ENCODE results near the gene HINFP.
A peak's percentile ranks its signal among the peaks of the same experiment; 100 is the strongest.
"Not testable (repeated sequence)": the region's sequence is repeated elsewhere in the genome, so short reads cannot be mapped to it uniquely, and the experiment has no call there.

The HINFP gene

DNA sequence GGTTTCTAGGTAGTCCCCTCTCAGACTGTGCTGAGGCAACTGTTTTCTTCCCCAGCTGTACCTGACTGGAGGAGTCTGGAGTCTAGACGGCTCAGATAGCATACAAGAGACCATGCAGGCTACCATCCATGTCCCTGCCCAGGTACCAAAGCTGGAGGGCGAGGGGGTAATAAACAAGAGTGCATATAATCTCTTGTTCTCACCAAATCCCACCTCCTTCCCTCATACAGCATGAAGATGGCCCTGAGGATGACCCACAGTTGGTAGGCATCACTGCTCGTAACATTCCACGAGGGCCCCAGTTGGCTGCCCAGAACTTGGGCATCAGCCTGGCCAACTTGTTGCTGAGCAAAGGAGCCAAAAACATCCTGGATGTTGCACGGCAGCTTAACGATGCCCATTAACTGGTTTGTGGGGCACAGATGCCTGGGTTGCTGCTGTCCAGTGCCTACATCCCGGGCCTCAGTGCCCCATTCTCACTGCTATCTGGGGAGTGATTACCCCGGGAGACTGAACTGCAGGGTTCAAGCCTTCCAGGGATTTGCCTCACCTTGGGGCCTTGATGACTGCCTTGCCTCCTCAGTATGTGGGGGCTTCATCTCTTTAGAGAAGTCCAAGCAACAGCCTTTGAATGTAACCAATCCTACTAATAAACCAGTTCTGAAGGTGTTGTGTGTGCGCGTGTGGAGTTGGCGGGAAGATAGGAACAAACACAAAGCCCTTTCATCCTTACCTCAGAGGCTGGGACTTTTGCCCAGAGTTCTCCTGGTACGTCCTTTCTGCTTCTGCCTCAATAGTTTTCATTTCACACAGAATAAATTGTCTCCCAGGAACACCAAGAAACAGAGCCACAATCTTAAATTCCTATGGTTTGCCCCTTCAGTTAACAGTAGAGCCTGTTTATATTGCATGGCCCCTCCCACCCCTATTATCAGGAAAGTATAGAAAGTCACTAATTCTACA, 28.2 kb upstream of the HINFP start:
- CTCF ChIA-PET: interaction anchor here (0.6 to 1.6 kb wide), 5 partner anchors 9 to 245 kb away, joined by 3 to 6 read pairs (median 3); partner anchors contain the start of genes C2CD2L and VPS11
- Mint-ChIP-seq H3K9me3 (no peaks in the 10 kb centered on the region), H3K27ac (peak overlapping the region; percentile 88), H3K27me3 (peaks cover 9% of the 10 kb centered on the region), H3K4me3 (peak overlapping the region; percentile 97), H3K36me3 (peaks cover 60% of the 10 kb centered on the region), H3K4me1 (peaks cover 73% of the 10 kb centered on the region)
- no peak for DNase-seq

GRCh38 chr11:119093942-119094815, 27.2 kb upstream of the HINFP start:
- peak; percentile 56 for DNase-seq
- H3K4me1 Mint-ChIP-seq: peaks cover 73% of the 10 kb centered on the region
- CTCF ChIA-PET: interaction anchor here (1.1 to 1.7 kb wide), 3 partner anchors 12 to 227 kb away, joined by 4 to 6 read pairs (median 4); partner anchors contain the start of genes C2CD2L and VPS11
- H3K27ac Mint-ChIP-seq: peak overlapping the region; percentile 90
- H3K4me3 Mint-ChIP-seq: peak overlapping the region; percentile 97
- H3K9me3 Mint-ChIP-seq: no peaks in the 10 kb centered on the region
- H3K36me3 Mint-ChIP-seq: peaks cover 69% of the 10 kb centered on the region
- peaks cover 9% of the 10 kb centered on the region for H3K27me3 Mint-ChIP-seq

DNA sequence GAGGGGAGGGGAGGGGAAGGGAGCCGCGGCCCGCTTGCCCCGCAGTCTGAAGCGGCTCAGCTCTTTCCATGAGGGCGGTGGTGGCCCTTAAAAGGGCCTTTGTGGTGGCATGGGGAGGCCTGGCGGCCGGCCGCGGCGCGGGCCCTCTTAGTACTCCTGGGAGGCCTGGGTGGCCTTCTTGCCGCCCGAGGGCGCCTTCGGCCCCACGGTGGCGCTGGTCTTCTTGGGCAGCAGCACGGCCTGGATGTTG, 26.6 kb upstream of the HINFP start:
- Mint-ChIP-seq H3K36me3 (peaks cover 70% of the 10 kb centered on the region), H3K27ac (peak overlapping the region; percentile 90), H3K27me3 (peaks cover 9% of the 10 kb centered on the region), H3K9me3 (no peaks in the 10 kb centered on the region), H3K4me1 (peaks cover 70% of the 10 kb centered on the region), H3K4me3 (peak overlapping the region; percentile 97)
- no peak for DNase-seq
- CTCF ChIA-PET: interaction anchor here (0.6 to 1.7 kb wide), 5 partner anchors 12 to 227 kb away, joined by 3 to 6 read pairs (median 4); partner anchors contain the start of genes C2CD2L and VPS11

- Mint-ChIP-seq H3K9me3 (no peaks in the 10 kb centered on the region), H3K4me1 (peaks cover 70% of the 10 kb centered on the region)
- peak; percentile 99 for DNase-seq
Observed at GRCh38 chr11:119095066-119095880, 26.1 kb upstream of the HINFP start.

DNA sequence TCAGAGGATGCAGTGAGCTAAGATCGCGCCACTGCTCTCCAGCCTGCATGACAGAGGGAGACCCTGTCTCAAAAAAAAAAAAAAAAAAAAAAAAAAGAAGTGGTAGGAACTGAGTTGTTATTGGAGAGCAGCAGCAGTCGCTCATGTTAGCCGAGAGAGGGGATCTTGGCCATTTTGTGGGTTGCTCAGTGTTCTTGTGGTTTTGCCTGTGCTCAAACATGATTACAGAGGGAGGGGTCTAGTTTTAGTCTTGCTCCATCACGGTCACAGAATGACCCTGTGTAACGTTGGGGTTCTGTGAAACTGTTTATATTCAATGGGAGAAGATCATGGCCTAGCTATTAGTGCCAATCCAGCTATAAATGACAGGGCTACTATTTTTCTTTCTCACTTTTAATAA, 21.7 kb upstream of the HINFP start:
- Mint-ChIP-seq H3K27me3 (peaks cover 9% of the 10 kb centered on the region), H3K4me3 (peak overlapping the region; percentile 92), H3K36me3 (peaks cover 44% of the 10 kb centered on the region), H3K27ac (peak overlapping the region; percentile 64), H3K4me1 (peaks cover 70% of the 10 kb centered on the region), H3K9me3 (no peaks in the 10 kb centered on the region)
- no peak for DNase-seq
- CTCF ChIA-PET: interaction anchor here (0.6 to 1.7 kb wide), 5 partner anchors 9 to 61 kb away, joined by 3 to 6 read pairs (median 3); no protein-coding TSS in a partner anchor

More at GRCh38 chr11:119095066-119095880, 26.1 kb upstream of the HINFP start:
- Mint-ChIP-seq H3K4me3 (peak overlapping the region; percentile 97), H3K27ac (peak overlapping the region; percentile 90), H3K27me3 (peaks cover 9% of the 10 kb centered on the region), H3K36me3 (peaks cover 73% of the 10 kb centered on the region)
- CTCF ChIA-PET: interaction anchor here (0.6 to 1.7 kb wide), 8 partner anchors 11 to 226 kb away, joined by 3 to 6 read pairs (median 4); partner anchors contain the start of genes C2CD2L and VPS11

DNA sequence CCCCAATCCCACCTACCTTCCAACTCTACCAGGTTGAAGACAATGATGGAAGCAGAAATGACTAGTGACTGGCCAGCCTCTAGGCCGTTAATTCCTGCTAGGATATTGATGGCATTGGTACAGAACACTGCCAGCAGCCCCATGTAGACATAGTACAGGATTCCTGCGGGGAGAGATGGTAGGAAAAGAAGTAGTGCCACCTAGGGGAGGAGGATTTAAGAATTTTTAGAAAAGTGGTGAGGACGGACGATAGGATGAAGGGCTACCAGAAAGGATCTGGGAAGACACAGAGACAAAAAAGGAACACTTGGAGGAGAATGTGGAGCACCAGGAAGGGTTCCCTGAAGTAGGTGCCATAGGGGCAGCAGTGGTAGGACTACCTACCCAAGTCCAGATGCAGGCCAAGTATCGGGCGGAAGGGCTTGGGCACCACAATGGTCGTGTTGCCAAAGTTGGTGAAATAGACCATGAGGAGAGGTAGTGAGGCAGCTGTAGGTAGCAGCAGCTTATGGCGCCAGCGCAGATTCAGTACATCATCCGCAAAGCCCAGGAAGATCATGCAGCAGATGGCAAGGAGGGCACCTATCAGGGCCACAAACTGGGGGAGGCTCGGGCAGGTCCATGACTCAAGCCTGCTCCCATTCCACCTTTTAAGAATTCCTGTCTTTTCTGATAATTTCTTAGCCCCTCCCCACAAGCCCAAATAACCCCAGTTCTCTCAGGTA, 21.0 kb upstream of the HINFP start:
- H3K36me3 Mint-ChIP-seq: peaks cover 37% of the 10 kb centered on the region
- CTCF ChIA-PET: interaction anchor here (1.7 kb wide), 1 partner anchor 38 kb away, joined by 3 read pairs; no protein-coding TSS in a partner anchor
- no peak for DNase-seq
- H3K4me1 Mint-ChIP-seq: peaks cover 69% of the 10 kb centered on the region
- no peaks in the 10 kb centered on the region for H3K9me3 Mint-ChIP-seq
- H3K4me3 Mint-ChIP-seq: peak overlapping the region; percentile 92
- peaks cover 2% of the 10 kb centered on the region for H3K27me3 Mint-ChIP-seq
- peak overlapping the region; percentile 98 for H3K27ac Mint-ChIP-seq

- CTCF ChIA-PET: interaction anchor here (0.9 to 2.3 kb wide), 5 partner anchors 10 to 171 kb away, joined by 3 to 10 read pairs (median 3); no protein-coding TSS in a partner anchor
- peak overlapping the region; percentile 92 for H3K4me3 Mint-ChIP-seq
- peaks cover 68% of the 10 kb centered on the region for H3K4me1 Mint-ChIP-seq
- peaks cover 5% of the 10 kb centered on the region for H3K27me3 Mint-ChIP-seq
- H3K27ac Mint-ChIP-seq: peak overlapping the region; percentile 98
- no peak for DNase-seq
- H3K36me3 Mint-ChIP-seq: peaks cover 32% of the 10 kb centered on the region
- no peaks in the 10 kb centered on the region for H3K9me3 Mint-ChIP-seq
Observed at GRCh38 chr11:119100994-119101758, 20.2 kb upstream of the HINFP start.

GRCh38 chr11:119101759-119102423, 19.5 kb upstream of the HINFP start, which contains the start of gene DPAGT1:
TSS of gene DPAGT1 (minus strand) at chr11:119101853. CDS start at chr11:119101655, 198 bp downstream.
- no peaks in the 10 kb centered on the region for H3K9me3 Mint-ChIP-seq
- H3K36me3 Mint-ChIP-seq: peaks cover 25% of the 10 kb centered on the region
- peaks cover 68% of the 10 kb centered on the region for H3K4me1 Mint-ChIP-seq
- CTCF ChIA-PET: interaction anchor here (0.7 to 2.3 kb wide), 8 partner anchors 10 to 235 kb away, joined by 3 to 10 read pairs (median 3); partner anchors contain the start of gene NLRX1
- peak; percentile 90 for DNase-seq
- peak within 1 kb of the TSS; percentile 92 for H3K4me3 Mint-ChIP-seq
- H3K27ac Mint-ChIP-seq: peak within 1 kb of the TSS; percentile 98
- peaks cover 5% of the 10 kb centered on the region for H3K27me3 Mint-ChIP-seq

DNA sequence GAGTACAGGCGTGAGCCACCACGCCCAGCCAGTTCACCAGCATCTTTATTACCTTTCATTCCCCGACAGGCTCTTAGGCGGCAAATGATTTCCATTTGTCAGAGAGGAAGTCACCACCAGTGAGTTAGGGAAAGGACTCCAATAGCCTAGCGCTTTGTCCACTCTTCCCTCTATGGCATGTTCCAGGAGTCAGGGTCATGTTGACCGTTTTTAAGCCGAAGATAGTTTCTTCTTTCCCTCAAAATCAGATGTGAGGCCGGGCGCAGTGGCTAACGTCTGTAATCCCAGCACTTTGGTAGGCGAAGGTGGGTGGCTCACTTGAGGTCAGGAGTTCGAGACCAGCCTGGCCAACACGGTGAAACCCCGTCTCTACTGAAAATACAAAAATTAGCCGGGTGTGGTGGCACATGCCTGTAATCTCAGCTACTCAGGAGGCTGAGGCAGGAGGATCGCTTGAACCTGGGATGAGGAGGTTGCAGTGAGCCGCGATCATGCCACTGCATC, 18.2 kb upstream of the HINFP start:
- not testable (repeated sequence) for DNase-seq, H3K27me3 Mint-ChIP-seq, H3K9me3 Mint-ChIP-seq
- CTCF ChIA-PET: interaction anchor here (1.3 to 2.3 kb wide), 4 partner anchors 38 to 234 kb away, joined by 3 to 10 read pairs (median 4); no protein-coding TSS in a partner anchor
- peaks cover 13% of the 10 kb centered on the region for H3K36me3 Mint-ChIP-seq
- H3K4me1 Mint-ChIP-seq: peaks cover 62% of the 10 kb centered on the region
- H3K4me3 Mint-ChIP-seq: peak overlapping the region; percentile 92
- H3K27ac Mint-ChIP-seq: peak overlapping the region; percentile 98

GRCh38 chr11:119103793-119104192, 17.6 kb upstream of the HINFP start:
- Mint-ChIP-seq H3K4me3 (peak overlapping the region; percentile 59), H3K4me1 (peaks cover 62% of the 10 kb centered on the region), H3K36me3 (peaks cover 13% of the 10 kb centered on the region), H3K27ac (peak overlapping the region; percentile 49), H3K9me3 (no peaks in the 10 kb centered on the region), H3K27me3 (peaks cover 5% of the 10 kb centered on the region)
- no peak for DNase-seq
- CTCF ChIA-PET: interaction anchor here (0.6 to 2.3 kb wide), 3 partner anchors 91 to 93 kb away, joined by 3 to 10 read pairs (median 4); no protein-coding TSS in a partner anchor

All from activated naive CD4-positive, alpha-beta T cell treated with anti-CD3 and anti-CD28 coated beads, Interleukin-2, amount 10 ng/mL, durations not matched to agents 7 days and 5 days (primary cell).